Measurements from ENCODE around the gene LIMCH1. TPM values are rescaled to one million over a fixed set of nuclear protein-coding genes. Genes with fewer than 3 reads are reported as not detected.

LIMCH1 gene
- total and polyA plus RNA-seq, 2 donors from 2014 or later = 19.9 to 83.9 TPM

DNA sequence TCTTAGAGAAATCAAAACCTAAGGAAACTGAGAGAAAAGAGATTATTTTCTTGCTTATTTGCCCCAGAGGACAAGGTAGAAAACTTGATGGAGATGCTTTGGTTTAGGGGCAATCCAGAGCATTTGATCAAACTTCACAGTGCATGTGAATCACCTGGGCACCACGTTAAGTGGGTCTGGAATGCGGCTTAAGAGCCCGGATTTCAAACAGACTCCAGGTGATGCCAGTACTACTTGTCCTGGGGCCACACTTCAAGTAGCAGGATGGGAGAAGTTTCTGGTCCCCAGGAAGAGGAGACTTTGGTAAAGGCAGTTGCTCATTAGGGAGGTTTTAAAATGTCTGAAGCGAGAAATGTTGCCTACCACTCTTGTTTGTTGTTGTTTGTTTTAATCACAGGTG lies 158.8 kb downstream of the LIMCH1 start:
- Histone ChIP-seq H3K27ac (ENCODE audit: low read depth in 2 of 2, low read length in 2 of 2) (no peak overlapping the region), H3K27me3 (ENCODE audit: control insufficient read depth, insufficient read depth, low read length) (no peaks in the 10 kb centered on the region), H3K36me3 (ENCODE audit: control insufficient read depth in 2 of 3, insufficient read depth in 3 of 3, low read length in 3 of 3) (peaks cover 0 to 8% (median 2%) of the 10 kb centered on the region in 3 donors), H3K4me3 (ENCODE audit: low read length in 3 of 3) (no peak overlapping the region), H3K9me3 (ENCODE audit: control insufficient read depth in 2 of 3, insufficient read depth in 1 of 3, low read length in 3 of 3) (no peaks in the 10 kb centered on the region), H3K9ac (ENCODE audit: low read length in 3 of 3) (no peak overlapping the region), H3K4me1 (ENCODE audit: control insufficient read depth in 2 of 3, insufficient read depth in 2 of 3, low read depth in 1 of 3, low read length in 3 of 3) (no peaks in the 10 kb centered on the region)
- DNase-seq = no peak
- TF ChIP-seq, protein P1, sequence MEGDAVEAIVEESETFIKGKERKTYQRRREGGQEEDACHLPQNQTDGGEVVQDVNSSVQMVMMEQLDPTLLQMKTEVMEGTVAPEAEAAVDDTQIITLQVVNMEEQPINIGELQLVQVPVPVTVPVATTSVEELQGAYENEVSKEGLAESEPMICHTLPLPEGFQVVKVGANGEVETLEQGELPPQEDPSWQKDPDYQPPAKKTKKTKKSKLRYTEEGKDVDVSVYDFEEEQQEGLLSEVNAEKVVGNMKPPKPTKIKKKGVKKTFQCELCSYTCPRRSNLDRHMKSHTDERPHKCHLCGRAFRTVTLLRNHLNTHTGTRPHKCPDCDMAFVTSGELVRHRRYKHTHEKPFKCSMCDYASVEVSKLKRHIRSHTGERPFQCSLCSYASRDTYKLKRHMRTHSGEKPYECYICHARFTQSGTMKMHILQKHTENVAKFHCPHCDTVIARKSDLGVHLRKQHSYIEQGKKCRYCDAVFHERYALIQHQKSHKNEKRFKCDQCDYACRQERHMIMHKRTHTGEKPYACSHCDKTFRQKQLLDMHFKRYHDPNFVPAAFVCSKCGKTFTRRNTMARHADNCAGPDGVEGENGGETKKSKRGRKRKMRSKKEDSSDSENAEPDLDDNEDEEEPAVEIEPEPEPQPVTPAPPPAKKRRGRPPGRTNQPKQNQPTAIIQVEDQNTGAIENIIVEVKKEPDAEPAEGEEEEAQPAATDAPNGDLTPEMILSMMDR (IDR thresholded peaks at IDR 0.05; ENCODE audit: borderline replicate concordance, extremely low read depth, insufficient read depth) = no peak
- FAIRE-seq = no peak
- intact Hi-C loops (cut with DNase I) = loop anchor here (10.0 kb wide), 1 partner anchor 188 kb away; no protein-coding TSS in a partner anchor

DNA sequence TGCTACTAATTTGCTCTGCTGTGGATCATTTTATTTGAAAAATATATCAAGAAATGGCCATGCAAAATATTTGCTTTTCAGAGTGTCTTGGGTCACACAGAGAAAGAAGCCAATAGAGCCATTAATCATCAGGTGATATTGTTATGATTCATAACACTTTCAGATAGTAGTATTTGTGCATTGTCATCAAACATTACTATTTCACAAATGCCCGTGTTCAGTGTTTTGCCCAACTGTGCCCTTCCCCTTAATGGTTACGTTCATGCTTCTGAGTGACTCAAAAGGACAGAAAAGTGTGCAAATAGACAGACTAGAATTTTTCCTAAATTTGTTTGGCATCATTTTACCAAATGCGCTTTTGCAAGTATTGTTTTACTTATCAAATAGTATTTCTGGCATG lies 164.0 kb downstream of the LIMCH1 start:
- TF ChIP-seq, protein P1 (IDR thresholded peaks at IDR 0.05; ENCODE audit: borderline replicate concordance, extremely low read depth, insufficient read depth) = no peak
- intact Hi-C loops (cut with DNase I) = no loop called here
- DNase-seq (no peak), FAIRE-seq (no peak)
- Histone ChIP-seq H3K4me3 (ENCODE audit: low read length in 3 of 3) (no peak overlapping the region), H3K4me1 (ENCODE audit: control insufficient read depth in 2 of 3, insufficient read depth in 2 of 3, low read depth in 1 of 3, low read length in 3 of 3) (no peaks in the 10 kb centered on the region), H3K9me3 (ENCODE audit: control insufficient read depth in 2 of 3, insufficient read depth in 1 of 3, low read length in 3 of 3) (no peaks in the 10 kb centered on the region), H3K27me3 (ENCODE audit: control insufficient read depth, insufficient read depth, low read length) (no peaks in the 10 kb centered on the region), H3K36me3 (ENCODE audit: control insufficient read depth in 2 of 3, insufficient read depth in 3 of 3, low read length in 3 of 3) (no peaks in the 10 kb centered on the region), H3K9ac (ENCODE audit: low read length in 3 of 3) (no peak overlapping the region), H3K27ac (ENCODE audit: low read depth in 2 of 2, low read length in 2 of 2) (no peak overlapping the region)

DNA sequence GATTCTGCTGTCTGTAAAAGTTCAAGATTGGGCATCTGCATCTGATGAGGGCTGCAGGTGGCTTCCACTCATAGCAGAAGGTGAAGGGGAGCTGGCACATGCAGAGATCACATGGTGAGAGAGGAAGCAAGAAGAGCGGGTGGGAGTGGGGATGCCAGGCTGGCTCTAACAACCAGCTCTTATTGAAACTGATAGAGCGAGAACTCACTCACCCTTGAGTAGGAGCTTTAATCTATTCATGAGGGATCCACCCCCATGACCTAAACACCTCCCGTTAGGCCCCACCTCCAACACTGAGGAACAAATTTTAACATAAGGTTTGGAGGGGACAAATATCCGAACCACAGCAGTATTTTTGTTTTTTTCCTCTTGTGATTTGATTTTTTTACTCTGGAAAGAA lies 164.8 kb downstream of the LIMCH1 start:
- Histone ChIP-seq H3K36me3 (ENCODE audit: control insufficient read depth in 2 of 3, insufficient read depth in 3 of 3, low read length in 3 of 3) (no peaks in the 10 kb centered on the region), H3K4me3 (ENCODE audit: low read length in 3 of 3) (no peak overlapping the region), H3K27me3 (ENCODE audit: control insufficient read depth, insufficient read depth, low read length) (no peaks in the 10 kb centered on the region), H3K27ac (ENCODE audit: low read depth in 2 of 2, low read length in 2 of 2) (no peak overlapping the region), H3K4me1 (ENCODE audit: control insufficient read depth in 2 of 3, insufficient read depth in 2 of 3, low read depth in 1 of 3, low read length in 3 of 3) (no peaks in the 10 kb centered on the region), H3K9me3 (ENCODE audit: control insufficient read depth in 2 of 3, insufficient read depth in 1 of 3, low read length in 3 of 3) (no peaks in the 10 kb centered on the region), H3K9ac (ENCODE audit: low read length in 3 of 3) (no peak overlapping the region)
- FAIRE-seq (no peak), DNase-seq (no peak)
- TF ChIP-seq, protein P1 (IDR thresholded peaks at IDR 0.05; ENCODE audit: borderline replicate concordance, extremely low read depth, insufficient read depth) = no peak
- intact Hi-C loops (cut with DNase I) = no loop called here

DNA sequence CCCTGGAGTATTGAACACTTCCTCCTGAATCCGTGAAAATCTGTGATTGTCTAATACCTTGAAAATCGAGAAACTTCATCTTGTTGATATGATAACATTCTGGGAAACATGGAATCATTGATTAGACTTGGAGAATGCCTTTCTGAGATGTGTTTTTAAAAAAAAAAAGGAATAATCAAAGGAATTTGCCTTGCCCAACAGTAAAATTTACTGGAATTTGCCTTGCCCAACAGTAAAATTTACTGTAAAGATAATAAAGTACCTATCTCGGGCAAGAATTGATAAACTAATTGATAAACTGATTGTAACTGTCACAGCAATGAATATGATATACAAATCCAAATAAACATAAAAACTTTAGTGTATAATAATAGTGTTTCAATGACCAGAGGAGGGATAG lies 165.8 kb downstream of the LIMCH1 start:
- H3K27me3 ChIP-seq (ENCODE audit: control insufficient read depth, insufficient read depth, low read length) = no peaks in the 10 kb centered on the region
- no peak for FAIRE-seq
- H3K27ac ChIP-seq (ENCODE audit: low read depth in 2 of 2, low read length in 2 of 2) = no peak overlapping the region
- DNase-seq = no peak
- intact Hi-C loops (cut with DNase I) = no loop called here
- no peaks in the 10 kb centered on the region for H3K9me3 ChIP-seq (ENCODE audit: control insufficient read depth in 2 of 3, insufficient read depth in 1 of 3, low read length in 3 of 3)
- TF ChIP-seq, protein P1 (IDR thresholded peaks at IDR 0.05; ENCODE audit: borderline replicate concordance, extremely low read depth, insufficient read depth) = no peak
- no peaks in the 10 kb centered on the region for H3K36me3 ChIP-seq (ENCODE audit: control insufficient read depth in 2 of 3, insufficient read depth in 3 of 3, low read length in 3 of 3)
- no peak overlapping the region for H3K9ac ChIP-seq (ENCODE audit: low read length in 3 of 3)
- H3K4me3 ChIP-seq (ENCODE audit: low read length in 3 of 3) = no peak overlapping the region
- H3K4me1 ChIP-seq (ENCODE audit: control insufficient read depth in 2 of 3, insufficient read depth in 2 of 3, low read depth in 1 of 3, low read length in 3 of 3) = no peaks in the 10 kb centered on the region
